ENCODE results near the gene XXYLT1. TPM values are rescaled to one million over a fixed set of nuclear protein-coding genes. Genes with fewer than 3 reads are reported as not detected.
"Not testable (repeated sequence)": the region's sequence is repeated elsewhere in the genome, so short reads cannot be mapped to it uniquely, and the experiment has no call there.

XXYLT1 gene
- total and polyA plus RNA-seq, 9 of the 15 experiments (the other 6 are each of a cell fraction or from before 2014, with no cell fraction given): 1.9 to 18.9 (median 15.0) TPM

DNA sequence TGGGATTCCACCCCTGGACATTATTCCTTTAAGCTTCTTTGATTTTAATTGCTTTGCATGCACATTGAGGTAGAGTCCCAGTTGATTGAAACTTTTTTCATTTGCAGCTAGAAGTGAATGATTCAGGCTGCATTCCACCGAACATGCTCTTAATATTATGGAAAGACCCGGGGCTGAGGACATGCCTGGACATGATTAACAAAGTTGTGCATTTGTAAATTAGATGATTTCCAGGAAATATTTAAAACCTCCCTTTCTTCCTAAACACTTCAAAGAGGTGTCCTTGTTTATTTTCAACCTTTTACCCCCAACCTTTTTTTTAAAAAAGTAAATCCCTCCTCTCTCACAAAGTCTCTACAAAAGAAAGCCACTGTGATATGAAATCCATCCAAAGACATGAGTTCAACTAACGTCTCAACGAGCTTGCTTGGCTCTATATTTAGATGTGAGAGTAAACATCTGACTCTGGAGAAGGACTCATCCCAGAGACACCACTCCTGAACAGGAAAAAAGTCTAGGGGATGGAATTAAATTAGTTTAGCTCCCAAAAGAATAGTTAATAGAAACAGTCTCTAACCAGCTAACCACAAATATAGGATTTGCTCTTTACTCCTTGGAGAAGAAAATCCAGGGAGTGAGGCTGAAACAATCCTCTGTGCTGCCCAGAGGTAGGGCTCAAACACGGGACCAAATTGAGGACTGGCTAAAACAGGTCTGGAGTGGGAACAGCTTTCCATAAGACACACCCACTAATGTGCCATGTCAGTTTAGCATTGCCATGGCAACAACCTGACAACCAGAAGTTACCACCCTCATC is 83.1 kb downstream of the XXYLT1 start (continued):
- no peak for TF ChIP-seq MBD2 (IDR thresholded peaks at IDR 0.05; ENCODE audit: borderline replicate concordance, low read depth)
- no peak for TF ChIP-seq U2AF2 (optimal IDR thresholded peaks at IDR 0.05; ENCODE audit: low read depth, low read length)
- no peak for TF ChIP-seq ZSCAN32 (CRISPR knock-in tag; IDR thresholded peaks at IDR 0.05)
- TF ChIP-seq SMAD4 (CRISPR knock-in tag; conservative IDR thresholded peaks at IDR 0.05): no peak
- TF ChIP-seq MTF1 (CRISPR knock-in tag; IDR thresholded peaks at IDR 0.05; ENCODE audit: borderline replicate concordance): no peak
- TF ChIP-seq TEAD2 (tag; IDR thresholded peaks at IDR 0.05): no peak
- no peak for TF ChIP-seq ZNF165 (CRISPR knock-in tag; IDR thresholded peaks at IDR 0.05; ENCODE audit: borderline replicate concordance)
- TF ChIP-seq, protein P1, sequence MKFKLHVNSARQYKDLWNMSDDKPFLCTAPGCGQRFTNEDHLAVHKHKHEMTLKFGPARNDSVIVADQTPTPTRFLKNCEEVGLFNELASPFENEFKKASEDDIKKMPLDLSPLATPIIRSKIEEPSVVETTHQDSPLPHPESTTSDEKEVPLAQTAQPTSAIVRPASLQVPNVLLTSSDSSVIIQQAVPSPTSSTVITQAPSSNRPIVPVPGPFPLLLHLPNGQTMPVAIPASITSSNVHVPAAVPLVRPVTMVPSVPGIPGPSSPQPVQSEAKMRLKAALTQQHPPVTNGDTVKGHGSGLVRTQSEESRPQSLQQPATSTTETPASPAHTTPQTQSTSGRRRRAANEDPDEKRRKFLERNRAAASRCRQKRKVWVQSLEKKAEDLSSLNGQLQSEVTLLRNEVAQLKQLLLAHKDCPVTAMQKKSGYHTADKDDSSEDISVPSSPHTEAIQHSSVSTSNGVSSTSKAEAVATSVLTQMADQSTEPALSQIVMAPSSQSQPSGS (CRISPR knock-in tag; IDR thresholded peaks at IDR 0.05): no peak
- TF ChIP-seq, protein P2, sequence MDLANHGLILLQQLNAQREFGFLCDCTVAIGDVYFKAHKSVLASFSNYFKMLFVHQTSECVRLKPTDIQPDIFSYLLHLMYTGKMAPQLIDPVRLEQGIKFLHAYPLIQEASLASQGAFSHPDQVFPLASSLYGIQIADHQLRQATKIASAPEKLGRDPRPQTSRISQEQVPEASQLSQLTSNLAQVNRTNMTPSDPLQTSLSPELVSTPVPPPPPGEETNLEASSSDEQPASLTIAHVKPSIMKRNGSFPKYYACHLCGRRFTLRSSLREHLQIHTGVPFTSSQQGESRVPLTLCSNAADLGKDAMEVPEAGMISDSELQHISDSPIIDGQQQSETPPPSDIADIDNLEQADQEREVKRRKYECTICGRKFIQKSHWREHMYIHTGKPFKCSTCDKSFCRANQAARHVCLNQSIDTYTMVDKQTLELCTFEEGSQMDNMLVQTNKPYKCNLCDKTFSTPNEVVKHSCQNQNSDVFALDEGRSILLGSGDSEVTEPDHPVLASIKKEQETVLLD (IDR thresholded peaks at IDR 0.05): no peak
- TF ChIP-seq SMAD2 (IDR thresholded peaks at IDR 0.05; ENCODE audit: low read depth, low read length): no peak
- TF ChIP-seq ZNF184 (CRISPR knock-in tag; IDR thresholded peaks at IDR 0.05): no peak
- TF ChIP-seq HOXB6 (CRISPR knock-in tag; IDR thresholded peaks at IDR 0.05; ENCODE audit: borderline replicate concordance): no peak

DNA sequence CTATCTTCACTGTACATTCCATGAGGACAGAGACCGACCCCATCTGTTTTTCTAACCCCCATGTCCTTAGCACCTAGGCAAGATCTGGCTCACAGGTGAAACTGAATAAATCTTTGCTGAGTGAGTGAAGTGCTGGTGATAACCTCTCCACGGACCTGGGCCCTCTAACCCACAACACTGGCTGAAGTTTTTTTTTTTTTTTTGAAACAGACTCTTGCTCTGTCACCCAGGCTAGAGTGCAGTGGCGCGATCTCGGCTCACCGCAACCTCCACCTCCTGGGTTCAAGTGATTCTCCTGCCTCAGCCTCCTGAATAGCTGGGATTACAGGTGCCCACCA is 84.3 kb downstream of the XXYLT1 start:
- H3K9ac ChIP-seq (ENCODE audit: insufficient read depth in 1 of 2, low read depth in 2 of 2, low read length in 2 of 2); H2AFZ ChIP-seq (ENCODE audit: low read depth, low read length); BruUV-seq (replicated peaks); H3K36me3 ChIP-seq (ENCODE audit: control insufficient read depth, insufficient read depth, low read length); H3K4me2 ChIP-seq (ENCODE audit: insufficient read depth, low read length); H3K27me3 ChIP-seq (ENCODE audit: control insufficient read depth in 2 of 2, insufficient read depth in 2 of 2, low read length in 2 of 2); in situ Hi-C loops (cut with MboI); H4K20me1 ChIP-seq (replicated peaks; ENCODE audit: control insufficient read depth, insufficient read depth, low read length); H3K9me1 ChIP-seq (ENCODE audit: control insufficient read depth, insufficient read depth, low read length); ATAC-seq; CTCF ChIA-PET (ENCODE audit: low intra/inter-chr PET ratio); H3K9me3 ChIP-seq (replicated peaks; ENCODE audit: control insufficient read depth, insufficient read depth, low read depth, low read length); DNase-seq (ENCODE audit: extremely low read depth in 1 of 4, low spot score in 3 of 4); FAIRE-seq; H3K4me3 ChIP-seq; H3K27ac ChIP-seq (ENCODE audit: extremely low read depth, low read depth, low read length): not testable (repeated sequence)
- POLR2A ChIA-PET: interaction anchor here (1.2 to 4.1 kb wide), 3 partner anchors 8 to 33 kb away, joined by 3 to 20 read pairs (median 4); no protein-coding TSS in a partner anchor
- intact Hi-C loops (cut with micrococcal nuclease): loop anchor here (5.0 to 10.0 kb wide), 2 partner anchors 72 to 76 kb away; no protein-coding TSS in a partner anchor
- 30% methylated on average over 2 of the region's 6 CpGs for WGBS (ENCODE audit: insufficient coverage, low coverage, missing lambda C conversion rate)
- peaks cover 23% of the 10 kb centered on the region; the same call in 2 of the 3 replicates for H3K79me2 ChIP-seq (ENCODE audit: control insufficient read depth, insufficient read depth, low read length)
- H3K4me1 ChIP-seq (replicated peaks in 1 of 2; ENCODE audit: control insufficient read depth in 2 of 2, insufficient read depth in 2 of 2, low read length in 2 of 2): peaks cover 13 to 45% of the 10 kb centered on the region in 2 experiments; a peak in 4 of 5 replicates

Data from K562 (cell line).